HG03045 (cell line): ENCODE data around the gene CRTC3.
"Not testable (repeated sequence)": the region's sequence is repeated elsewhere in the genome, so short reads cannot be mapped to it uniquely, and the experiment has no call there.

Experiments
- ATAC-seq: cut with Tn5 transposase; IDR thresholded peaks from one replicate; pipeline ENCODE4 v1.9.1; 2021; ENCODE audit warnings: mild to moderate bottlenecking, moderate library complexity; ENCODE audit not compliant: unreplicated experiment

CRTC3 gene

GRCh38 chr15:90618330-90619125 is 88.8 kb downstream of the CRTC3 start:
- ATAC-seq = no peak

- no peak for ATAC-seq
Measured at GRCh38 chr15:90619468-90619867, 89.7 kb downstream of the CRTC3 start.

- ATAC-seq = no peak
Measured at GRCh38 chr15:90619939-90620338, 90.2 kb downstream of the CRTC3 start.

GRCh38 chr15:90620379-90621067 is 90.8 kb downstream of the CRTC3 start:
- no peak for ATAC-seq

GRCh38 chr15:90623854-90624253 is 94.1 kb downstream of the CRTC3 start:
- ATAC-seq = no peak

GRCh38 chr15:90624278-90624981 is 94.7 kb downstream of the CRTC3 start:
- no peak for ATAC-seq

- no peak for ATAC-seq
Measured at GRCh38 chr15:90625037-90625436, 95.3 kb downstream of the CRTC3 start.

- no peak for ATAC-seq
Measured at GRCh38 chr15:90629217-90629616, 99.5 kb downstream of the CRTC3 start.

GRCh38 chr15:90633360-90633759 is 103.6 kb downstream of the CRTC3 start:
- ATAC-seq = no peak

- ATAC-seq = not testable (repeated sequence)
Measured at GRCh38 chr15:90636993-90637392, 107.3 kb downstream of the CRTC3 start.

GRCh38 chr15:90637693-90638092 is 108.0 kb downstream of the CRTC3 start:
- ATAC-seq = no peak

- ATAC-seq = no peak
Measured at GRCh38 chr15:90638201-90638691, 108.5 kb downstream of the CRTC3 start.

GRCh38 chr15:90638963-90639362 is 109.2 kb downstream of the CRTC3 start:
- ATAC-seq = no peak

- no peak for ATAC-seq
Measured at GRCh38 chr15:90640862-90641261, 111.1 kb downstream of the CRTC3 start.

GRCh38 chr15:90641581-90642463 is 112.1 kb downstream of the CRTC3 start:
- ATAC-seq = no peak

GRCh38 chr15:90642464-90643300 is 113.0 kb downstream of the CRTC3 start:
- ATAC-seq = no peak

GRCh38 chr15:90643301-90643632 is 113.5 kb downstream of the CRTC3 start:
- ATAC-seq = no peak

GRCh38 chr15:90644526-90644925 is 114.8 kb downstream of the CRTC3 start:
- ATAC-seq = no peak

- no peak for ATAC-seq
Measured at GRCh38 chr15:90644952-90645725, 115.4 kb downstream of the CRTC3 start.
